Measurements from ENCODE around the gene DPM1. TPM values are rescaled to one million over a fixed set of nuclear protein-coding genes. Genes with fewer than 3 reads are reported as not detected.
"Not testable (repeated sequence)": the region's sequence is repeated elsewhere in the genome, so short reads cannot be mapped to it uniquely, and the experiment has no call there.

Gene DPM1
- total RNA-seq, 3 donors from 2014 or later (not counting 1 experiment from before 2014, with no cell fraction given) = 21.2 to 26.1 (median 25.6) TPM

DNA sequence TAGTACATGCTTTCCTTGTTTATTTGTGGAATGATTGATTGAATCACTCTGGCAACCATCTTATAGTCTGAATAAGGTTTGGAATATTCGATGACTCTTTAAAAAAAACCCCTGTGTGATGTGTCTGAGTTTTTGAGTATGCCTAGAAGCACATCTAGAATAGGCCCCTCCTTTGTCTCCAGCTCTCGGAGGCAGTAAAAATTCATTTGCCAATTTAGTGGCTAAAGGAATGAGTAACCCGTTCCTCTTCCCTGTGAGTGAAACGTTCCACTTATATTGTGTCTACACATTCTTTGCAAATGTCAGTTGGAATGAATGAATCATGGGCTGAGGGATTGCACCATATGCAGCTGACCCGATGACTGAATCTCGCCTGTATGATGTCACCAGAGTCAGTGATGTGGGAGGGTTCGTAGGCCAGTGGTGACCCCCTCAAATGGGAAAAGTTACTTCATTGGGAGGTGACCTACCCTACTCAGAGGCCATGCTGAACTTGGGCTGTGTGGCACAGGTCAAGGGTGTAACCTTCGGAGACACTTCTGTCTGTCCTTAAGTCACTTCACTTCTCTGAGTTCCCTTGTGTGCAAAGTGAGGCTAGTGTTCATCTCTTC lies 21.8 kb upstream of the DPM1 start:
- TF ChIP-seq CTCF (IDR thresholded peaks at IDR 0.05) = no peak
- Mint-ChIP-seq H3K36me3 (no peaks in the 10 kb centered on the region), H3K27ac (no peak overlapping the region), H3K4me3 (no peak overlapping the region), H3K27me3 (ENCODE audit: low read depth in 2 of 2) (peaks cover 24 to 31% of the 10 kb centered on the region in 2 donors), H3K4me1 (peaks cover 0 to 6% of the 10 kb centered on the region in 2 donors), H3K9me3 (no peaks in the 10 kb centered on the region)
- intact Hi-C loops (cut with micrococcal nuclease) = loop anchor here (10.0 kb wide), 1 partner anchor 1105 kb away; no protein-coding TSS in a partner anchor
- Histone ChIP-seq H3K4me1 (ENCODE audit: control insufficient read depth, insufficient read depth, low read length) (peaks cover 5% of the 10 kb centered on the region), H3K27ac (ENCODE audit: low read length) (no peak overlapping the region), H3K9me3 (ENCODE audit: control insufficient read depth, insufficient read depth, low read length) (no peaks in the 10 kb centered on the region), H3K4me3 (ENCODE audit: low read length) (no peak overlapping the region), H3K27me3 (ENCODE audit: control insufficient read depth, insufficient read depth, low read length) (no peaks in the 10 kb centered on the region), H3K36me3 (ENCODE audit: control insufficient read depth, insufficient read depth, low read length) (no peaks in the 10 kb centered on the region)
- WGBS (ENCODE audit: insufficient coverage) = 75% methylated on average over 8 of the region's 8 CpGs
- DNase-seq = no peak
- no peak for ATAC-seq

GRCh38 chr20:50978533-50978932 lies 20.2 kb upstream of the DPM1 start:
- H3K4me3 ChIP-seq (ENCODE audit: low read length); H3K36me3 Mint-ChIP-seq; H3K4me3 Mint-ChIP-seq; ATAC-seq; H3K4me1 ChIP-seq (ENCODE audit: control insufficient read depth, insufficient read depth, low read length); intact Hi-C loops (cut with micrococcal nuclease); DNase-seq; H3K27me3 ChIP-seq (ENCODE audit: control insufficient read depth, insufficient read depth, low read length); H3K36me3 ChIP-seq (ENCODE audit: control insufficient read depth, insufficient read depth, low read length); H3K9me3 ChIP-seq (ENCODE audit: control insufficient read depth, insufficient read depth, low read length); H3K9me3 Mint-ChIP-seq; H3K27ac Mint-ChIP-seq; H3K4me1 Mint-ChIP-seq; H3K27ac ChIP-seq (ENCODE audit: low read length): not testable (repeated sequence)
- peaks cover 26 to 34% of the 10 kb centered on the region in 2 donors for H3K27me3 Mint-ChIP-seq (ENCODE audit: low read depth in 2 of 2)
- WGBS (ENCODE audit: insufficient coverage) = 94% methylated on average over 3 of the region's 4 CpGs

DNA sequence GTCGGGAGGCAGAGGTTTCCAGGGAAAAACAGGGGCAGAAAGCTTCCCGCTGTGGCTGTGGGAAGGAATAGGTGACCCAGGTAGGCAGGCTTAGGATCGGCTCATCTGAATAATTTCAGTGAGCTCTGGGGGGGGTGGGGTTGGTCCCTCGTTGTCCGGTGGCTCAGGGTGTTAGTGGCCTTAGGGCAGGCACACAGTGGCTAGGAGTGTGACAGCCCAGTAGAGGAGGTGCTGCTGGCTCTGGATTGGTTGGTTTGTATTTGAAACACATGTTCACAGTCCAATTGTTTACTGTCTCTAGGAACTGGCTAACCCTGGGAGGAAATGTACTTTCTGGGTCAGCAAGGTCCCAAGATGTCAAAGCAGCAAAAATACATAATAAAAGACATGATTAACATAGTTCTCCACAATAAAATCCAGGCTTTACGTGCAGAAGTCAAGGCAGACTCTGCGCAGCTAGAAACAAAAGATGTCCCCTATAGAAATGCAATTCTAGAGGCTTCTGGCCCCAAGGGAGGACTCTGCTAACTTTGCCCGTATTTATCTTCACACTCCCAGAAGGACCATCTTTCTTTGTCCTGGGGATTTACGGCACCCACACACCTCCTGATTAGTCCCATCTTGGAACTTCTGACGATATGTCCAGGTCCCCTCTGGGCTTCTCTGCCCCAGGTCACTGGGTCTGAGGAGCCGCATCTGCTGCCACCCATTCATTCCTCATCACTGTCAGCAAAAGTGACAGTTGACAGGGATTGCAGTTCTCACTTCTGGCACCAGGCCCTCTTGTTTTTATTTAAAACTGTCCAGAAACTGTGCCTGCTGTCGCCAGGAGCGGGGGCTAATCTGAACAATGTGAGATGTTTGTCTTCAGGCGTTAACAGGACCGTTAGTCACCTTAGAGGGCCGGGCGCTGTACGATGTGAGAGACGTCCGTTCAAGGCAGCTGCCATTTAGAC lies 19.0 kb upstream of the DPM1 start:
- ATAC-seq = no peak
- H3K9me3 ChIP-seq (ENCODE audit: control insufficient read depth, insufficient read depth, low read length) = no peaks in the 10 kb centered on the region
- H3K9me3 Mint-ChIP-seq = no peaks in the 10 kb centered on the region

More for the DNA sequence above, 19.0 kb upstream of the DPM1 start:
- Mint-ChIP-seq H3K27me3 (ENCODE audit: low read depth in 2 of 2) (peaks cover 21 to 30% of the 10 kb centered on the region in 2 donors), H3K36me3 (no peaks in the 10 kb centered on the region), H3K4me1 (peaks cover 0 to 6% of the 10 kb centered on the region in 2 donors), H3K4me3 (no peak overlapping the region), H3K27ac (no peak overlapping the region)
- intact Hi-C loops (cut with micrococcal nuclease) = no loop called here
- H3K27ac ChIP-seq (ENCODE audit: low read length) = no peak overlapping the region
- no peaks in the 10 kb centered on the region for H3K27me3 ChIP-seq (ENCODE audit: control insufficient read depth, insufficient read depth, low read length)
- H3K4me1 ChIP-seq (ENCODE audit: control insufficient read depth, insufficient read depth, low read length) = peaks cover 5% of the 10 kb centered on the region
- no peaks in the 10 kb centered on the region for H3K36me3 ChIP-seq (ENCODE audit: control insufficient read depth, insufficient read depth, low read length)
- WGBS (ENCODE audit: insufficient coverage) = 78% methylated on average over 20 of the region's 20 CpGs
- no peak overlapping the region for H3K4me3 ChIP-seq (ENCODE audit: low read length)
- DNase-seq = no peak
- no peak for TF ChIP-seq CTCF (IDR thresholded peaks at IDR 0.05)
